ENCODE measurements around the gene OR6C2.
"Not testable (repeated sequence)": the region's sequence is repeated elsewhere in the genome, so short reads cannot be mapped to it uniquely, and the experiment has no call there.

OR6C2 gene

GRCh38 chr12:55479136-55479535 lies 35.3 kb downstream of the OR6C2 start:
- DNase-seq: not testable (repeated sequence)

GRCh38 chr12:55484284-55484683 lies 40.4 kb downstream of the OR6C2 start:
- not testable (repeated sequence) for DNase-seq

- no peak for DNase-seq
Measured at GRCh38 chr12:55492078-55492477, 48.2 kb downstream of the OR6C2 start, which contains the start of gene OR6C68. Gene OR6C68, plus strand, starts transcription at chr12:55492378. Its CDS starts 0 bp downstream, at chr12:55492378.

GRCh38 chr12:55495490-55495889 lies 51.6 kb downstream of the OR6C2 start:
- no peak for DNase-seq

DNA sequence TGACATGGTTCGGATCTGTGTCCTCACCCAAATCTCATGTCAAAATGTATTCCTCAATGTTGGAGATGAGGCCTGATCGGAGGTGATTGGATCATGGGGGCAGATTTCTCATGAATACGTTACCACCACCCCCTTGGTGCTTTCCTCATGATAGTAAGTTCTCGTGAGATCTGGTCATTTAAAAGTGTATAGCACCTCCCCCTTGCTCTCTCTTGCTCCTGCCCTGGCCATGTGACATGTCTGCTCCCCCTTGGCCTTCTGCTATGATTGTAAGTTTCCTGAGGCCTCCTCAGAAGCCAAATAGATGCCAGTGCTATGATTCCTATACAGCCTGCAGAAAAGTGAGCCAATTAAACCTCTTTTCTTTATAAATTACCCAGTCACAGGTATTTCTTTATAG lies 55.4 kb downstream of the OR6C2 start:
- DNase-seq: no peak

GRCh38 chr12:55499810-55500252 lies 56.0 kb downstream of the OR6C2 start:
- DNase-seq: no peak

DNA sequence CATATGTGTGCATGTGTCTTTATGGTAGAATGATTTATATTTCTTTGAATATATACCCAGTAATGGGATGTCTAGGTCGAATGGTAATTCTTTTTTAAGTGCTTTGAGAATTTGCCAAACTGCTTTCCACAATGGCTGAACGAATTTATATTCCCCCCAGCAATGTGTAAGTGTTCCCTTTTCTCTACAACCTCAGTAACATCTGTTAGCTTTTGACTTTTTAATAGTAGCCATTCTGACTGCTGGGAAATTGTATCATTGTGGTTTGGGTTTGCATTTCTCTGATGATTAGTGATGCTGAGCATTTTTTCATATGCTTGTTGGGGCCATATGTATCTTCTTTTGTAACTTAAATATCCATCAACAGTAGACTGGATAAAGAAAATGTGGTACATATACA lies 57.7 kb downstream of the OR6C2 start:
- DNase-seq: no peak
